Renal cortical epithelial cell (primary cell): Measurements from ENCODE around the gene RPL10. TPM values are rescaled to one million over a fixed set of nuclear protein-coding genes. Genes with fewer than 3 reads are reported as not detected.

ENCODE experiments used
- DNase-seq: peaks from one replicate; pipeline ENCODE4 v3.0.0-alpha.2; 2011; ENCODE audit warnings: low read depth
- total RNA-seq: library from RNA; depleted of rRNA; stranded (reverse); fragments of >200 nt; gene quantifications from 2 replicates; pipeline ENCODE4 v1.2.3, GENCODE V29; 2014

The RPL10 gene
- total RNA-seq, 1 donor from 2014 or later = 3,735 TPM

GRCh38 chrX:154449618-154450017 lies 51.4 kb downstream of the RPL10 start:
- no peak for DNase-seq

- no peak for DNase-seq
Observed at GRCh38 chrX:154450312-154450711, 52.1 kb downstream of the RPL10 start.

Other genes with a start within 250 kb of the RPL10 start
- gene OPN1MW, start 215.8 kb upstream of the RPL10 start, total RNA-seq = not detected in 2 replicates
- not detected in 2 replicates for gene OPN1MW2, start 178.6 kb upstream of the RPL10 start, total RNA-seq
- gene OPN1MW3, start 140.8 kb upstream of the RPL10 start, total RNA-seq = not detected in 2 replicates
- not detected in 2 replicates for gene TEX28, start 103.3 kb upstream of the RPL10 start, total RNA-seq
- gene TKTL1, start 102.6 kb upstream of the RPL10 start, total RNA-seq = not detected in 2 replicates
- 1,833 and 2,112 TPM in 2 replicates for gene FLNA, start 23.7 kb upstream of the RPL10 start, total RNA-seq
- gene EMD, start 19.1 kb upstream of the RPL10 start, total RNA-seq = 14.9 and 16.8 TPM in 2 replicates
- 34.7 and 42.5 TPM in 2 replicates for gene DNASE1L1, start 10.9 kb downstream of the RPL10 start, total RNA-seq
- gene TAFAZZIN, start 13.2 kb downstream of the RPL10 start, total RNA-seq = 16.8 and 21.2 TPM in 2 replicates
- 69.8 and 70.8 TPM in 2 replicates for gene ATP6AP1, start 30.3 kb downstream of the RPL10 start, total RNA-seq
- gene GDI1, start 38.8 kb downstream of the RPL10 start, total RNA-seq = 37.3 and 104 TPM in 2 replicates
- gene FAM50A, start 45.8 kb downstream of the RPL10 start, total RNA-seq = 65.8 and 71.8 TPM in 2 replicates
- 13.0 and 33.7 TPM in 2 replicates for gene PLXNA3, start 59.9 kb downstream of the RPL10 start, total RNA-seq
- gene LAGE3, start 80.9 kb downstream of the RPL10 start, total RNA-seq = 14.0 and 24.5 TPM in 2 replicates
- gene UBL4A, start 88.2 kb downstream of the RPL10 start, total RNA-seq = 48.8 and 65.8 TPM in 2 replicates
- 10.9 and 47.0 TPM in 2 replicates for gene SLC10A3, start 92.3 kb downstream of the RPL10 start, total RNA-seq
- gene FAM3A, start 117.9 kb downstream of the RPL10 start, total RNA-seq = 16.5 and 42.0 TPM in 2 replicates
- 30.6 and 152 TPM in 2 replicates for gene G6PD, start 148.5 kb downstream of the RPL10 start, total RNA-seq
- 14.9 and 17.9 TPM in 2 replicates for gene IKBKG, start 149.2 kb downstream of the RPL10 start, total RNA-seq
- not detected in 2 replicates for gene CTAG1A, start 186.8 kb downstream of the RPL10 start, total RNA-seq
- gene CTAG1B, start 220.9 kb downstream of the RPL10 start, total RNA-seq = not detected in 2 replicates